Endothelial cell of umbilical vein (primary cell): ENCODE measurements around the gene PLEKHM2. TPM values are rescaled to one million over a fixed set of nuclear protein-coding genes. Genes with fewer than 3 reads are reported as not detected.

ENCODE experiments used
- BruUV-seq: library from RNA; stranded (reverse); fragments of 400-500 nt; replicated peaks from 2 replicates; lab custom pipeline; 2021; lab: Mats Ljungman, UMichigan
- CTCF ChIA-PET: fragments of 300-600, 350-600 bp; sonication (Branson Sonifier 250); formaldehyde crosslinking; loops from one replicate; lab custom pipeline; 2021; ENCODE audit warnings: antibody characterized with exemption, inconsistent platforms; lab: Charles Lee
- POLR2A ChIA-PET: fragments of 300-600, 350-600 bp; sonication (Branson Sonifier 250); formaldehyde crosslinking; loops from one replicate; lab custom pipeline; 2021; ENCODE audit warnings: antibody characterized with exemption, inconsistent platforms; lab: Charles Lee
- DNase-seq: peaks from one replicate; pipeline ENCODE4 v3.0.0-alpha.2; 2011; ENCODE audit warnings: low read depth, low spot score
- FAIRE-seq: peaks from 2 replicates; lab custom pipeline; 2011; peaks lifted over from hg19 to GRCh38; lab: Jason Lieb, UNC
- H2AFZ ChIP-seq: 2 replicates; pipeline ENCODE4 v1.6.0; 2012; ENCODE audit warnings: low read depth, low read length, control low read depth, inconsistent platforms
- H3K27ac ChIP-seq: 2 replicates; pipeline ENCODE4 v1.5.1; 2011; ENCODE audit warnings: low read depth, mild to moderate bottlenecking, control low read depth, low read length, moderate library complexity; ENCODE audit not compliant: insufficient read depth
- H3K27me3 ChIP-seq, 2 experiments: 2 replicates each; pipeline versions ENCODE4 v1.6.0 to v1.6.1; 2011; ENCODE audit warnings: low read length in 2 of 2, mixed read lengths in 1 of 2; ENCODE audit not compliant: control insufficient read depth in 2 of 2, insufficient read depth in 2 of 2
- H3K36me3 ChIP-seq, 2 experiments: 2 replicates in 1 of 2; 3 replicates in 1 of 2; pipeline ENCODE4 v1.5.1; 2011; ENCODE audit warnings: low read length in 2 of 2, mild to moderate bottlenecking in 1 of 2, moderate library complexity in 1 of 2; ENCODE audit not compliant: control insufficient read depth in 2 of 2, insufficient read depth in 2 of 2; ENCODE audit errors: extremely low read depth in 1 of 2
- H3K4me1 ChIP-seq: 3 replicates; pipeline ENCODE4 v1.5.1; 2011; ENCODE audit warnings: mild to moderate bottlenecking, low read length; ENCODE audit not compliant: control insufficient read depth, insufficient read depth; ENCODE audit errors: extremely low read depth
- H3K4me2 ChIP-seq: 2 replicates; pipeline ENCODE4 v1.6.1; 2011; ENCODE audit warnings: low read length, control low read depth, mixed read lengths; ENCODE audit not compliant: insufficient read depth
- H3K4me3 ChIP-seq, 3 experiments: fragments of 200-600 bp in 1 of 3; sonication (generic), shearing (Covaris generic) in 1 of 3; replicated peaks in 1 of 3; 2 replicates each; pipeline ENCODE4 v1.5.1; 2011 to 2016; ENCODE audit warnings: control low read depth in 3 of 3, low read length in 3 of 3, mild to moderate bottlenecking in 2 of 3, inconsistent platforms in 1 of 3, low read depth in 1 of 3, moderate library complexity in 1 of 3; ENCODE audit not compliant: insufficient read depth in 1 of 3
- H3K79me2 ChIP-seq: 2 replicates; pipeline ENCODE4 v1.6.0; 2012; ENCODE audit warnings: low read length, inconsistent platforms; ENCODE audit not compliant: control insufficient read depth, insufficient read depth
- H3K9ac ChIP-seq: replicated peaks from 2 replicates; pipeline ENCODE3; 2011; ENCODE audit warnings: low read length, control low read depth; ENCODE audit not compliant: insufficient read depth; ENCODE audit errors: extremely low read depth
- H3K9me1 ChIP-seq: replicated peaks from 3 replicates; pipeline ENCODE4 v1.6.0; 2011; ENCODE audit warnings: mild to moderate bottlenecking, low read length; ENCODE audit not compliant: control insufficient read depth, insufficient read depth; ENCODE audit errors: extremely low read depth
- H3K9me3 ChIP-seq: replicated peaks from 2 replicates; pipeline ENCODE4 v1.5.1; 2012; ENCODE audit warnings: low read length, inconsistent platforms; ENCODE audit not compliant: control insufficient read depth, insufficient read depth
- H4K20me1 ChIP-seq: replicated peaks from 2 replicates; pipeline ENCODE3; 2011; ENCODE audit warnings: mild to moderate bottlenecking, low read length; ENCODE audit not compliant: control insufficient read depth, insufficient read depth; ENCODE audit errors: extremely low read depth
- CTCF ChIP-seq, 2 donors: IDR thresholded peaks; 1 replicate in 1 of 2; 2 replicates in 1 of 2; pipeline ENCODE4 v1.5.1; 2011; ENCODE audit warnings: low read length in 2 of 2, mild to moderate bottlenecking in 2 of 2, moderate library complexity in 2 of 2, control low read depth in 1 of 2, inconsistent platforms in 1 of 2, low read depth in 1 of 2; ENCODE audit not compliant: insufficient read depth in 1 of 2; ENCODE audit errors: extremely low read depth in 1 of 2
- EZH2 ChIP-seq: IDR thresholded peaks from 2 replicates; pipeline ENCODE4 v1.6.1; 2012; ENCODE audit warnings: borderline replicate concordance, low read depth, mild to moderate bottlenecking, moderate library complexity, low read length, inconsistent platforms; ENCODE audit not compliant: severe bottlenecking
- FOS ChIP-seq: IDR thresholded peaks from 2 replicates; pipeline ENCODE4 v1.6.1; 2011; ENCODE audit warnings: mild to moderate bottlenecking, low read length, moderate library complexity, borderline replicate concordance; ENCODE audit not compliant: insufficient read depth
- GATA2 ChIP-seq: IDR thresholded peaks from 2 replicates; pipeline ENCODE4 v1.7.0; 2011; ENCODE audit warnings: low read depth, mild to moderate bottlenecking, moderate library complexity, mixed read lengths, low read length; ENCODE audit not compliant: insufficient read length, insufficient read depth
- JUN ChIP-seq: IDR thresholded peaks from 2 replicates; pipeline ENCODE4 v1.6.1; 2011; ENCODE audit warnings: borderline replicate concordance, low read depth; ENCODE audit not compliant: insufficient read length, insufficient read depth
- MAX ChIP-seq: IDR thresholded peaks from 2 replicates; pipeline ENCODE4 v1.6.1; 2011; ENCODE audit not compliant: insufficient read depth, insufficient read length
- MYC ChIP-seq: IDR thresholded peaks from one replicate; pipeline ENCODE4 v1.6.1; 2011; ENCODE audit warnings: mild to moderate bottlenecking, low read depth, low read length
- POLR2A ChIP-seq: IDR thresholded peaks from 2 replicates; pipeline ENCODE4 v1.6.1; 2012; ENCODE audit warnings: low read depth, mild to moderate bottlenecking, control low read depth, low read length
- POLR2AphosphoS5 ChIP-seq: IDR thresholded peaks from 2 replicates; pipeline ENCODE4 v1.6.1; 2012; ENCODE audit warnings: low read depth, mild to moderate bottlenecking, control low read depth, low read length, moderate library complexity; ENCODE audit not compliant: insufficient read depth
- dilution Hi-C: fragments of 300-500 bp; cut with MboI; formaldehyde crosslinking; loops from one replicate; pipeline ENCODE4 v1.15.0; 2019; ENCODE audit warnings: low sequenced_read_pairs; ENCODE audit not compliant: extremely low pct_ligation_motif_present
- intact Hi-C: fragments of 100-400 bp; cut with micrococcal nuclease; formaldehyde crosslinking; loops from one replicate; pipeline ENCODE4 v1.10.0; 2022
- polyA plus RNA-seq, 4 experiments: library from polyadenylated mRNA; depleted of rRNA in 3 of 4; stranded (reverse) in 3 of 4; unstranded in 1 of 4; fragments of >200 nt; gene quantifications; 2 replicates each; pipeline versions ENCODE4 v1.2.1 to v1.2.3, GENCODE V29; 2011 to 2012; ENCODE audit warnings: missing spikeins in 1 of 4
- total RNA-seq: library from RNA; stranded (reverse); gene quantifications from 2 replicates; pipeline ENCODE4 v1.2.3, GENCODE V29; 2021

Gene PLEKHM2
- total and polyA plus RNA-seq, 2 donors (not counting 3 experiments of a cell fraction or from before 2014, with no cell fraction given), result 60.6 to 67.5 TPM

GRCh38 chr1:15714406-15715136 is 30.5 kb downstream of the PLEKHM2 start:
- ChIA-PET POLR2A (interaction anchor here (0.6 to 0.8 kb wide), 2 partner anchors 19 to 80 kb away, joined by 4 to 5 read pairs; no protein-coding TSS in a partner anchor), CTCF (interaction anchor here (0.6 to 1.0 kb wide), 3 partner anchors 8 to 16 kb away, joined by 3 read pairs; no protein-coding TSS in a partner anchor)
- no peaks in the 10 kb centered on the region for H3K4me1 ChIP-seq
- BruUV-seq, result no TSS peak
- no peak overlapping the region for H2AFZ ChIP-seq
- peaks cover 6 to 21% of the 10 kb centered on the region in 2 experiments for H3K36me3 ChIP-seq
- no peaks in the 10 kb centered on the region for H3K27me3 ChIP-seq
- no peaks in the 10 kb centered on the region for H3K79me2 ChIP-seq
- H4K20me1 ChIP-seq, result peaks cover 2% of the 10 kb centered on the region
- no peaks in the 10 kb centered on the region for H3K9me3 ChIP-seq
- TF ChIP-seq POLR2AphosphoS5 (no peak), EZH2 (no peak), POLR2A (no peak), CTCF (IDR thresholded peaks at IDR 0.05; ENCODE audit: extremely low read depth in 1 of 2, insufficient read depth in 1 of 2, low read depth in 1 of 2, low read length in 2 of 2) (no peak), JUN (no peak), MAX (no peak), MYC (no peak), FOS (no peak), GATA2 (no peak)
- no peak overlapping the region for H3K9ac ChIP-seq
- FAIRE-seq (no peak), DNase-seq (no peak)
- no peak overlapping the region for H3K27ac ChIP-seq
- intact Hi-C loops (no loop called here), dilution Hi-C loops (no loop called here)
- no peak overlapping the region for H3K4me3 ChIP-seq
- no peaks in the 10 kb centered on the region for H3K9me1 ChIP-seq
- H3K4me2 ChIP-seq, result no peak overlapping the region
